GM13977 (cell line): Measurements from ENCODE around the gene CCDC177.

Source experiments
- DNase-seq: peaks from one replicate; pipeline ENCODE4 v3.0.0; 2012; ENCODE audit warnings: low spot score
- in situ Hi-C: fragments of 300-500 bp; cut with MboI; formaldehyde crosslinking; loops from one replicate; pipeline ENCODE4 v1.12.0; 2022; ENCODE audit warnings: low sequenced_read_pairs, low pct_unique_long_range_greater_than_20kb, mixed read lengths, inconsistent platforms; ENCODE audit not compliant: unreplicated experiment
- TF ChIP-seq, protein P1 (sequence below): IDR thresholded peaks from 2 replicates; pipeline ENCODE4 v1.5.1; 2012; ENCODE audit warnings: mild to moderate bottlenecking, control low read depth; ENCODE audit not compliant: insufficient read depth; ENCODE audit errors: extremely low read depth, missing control alignments

The CCDC177 gene

DNA sequence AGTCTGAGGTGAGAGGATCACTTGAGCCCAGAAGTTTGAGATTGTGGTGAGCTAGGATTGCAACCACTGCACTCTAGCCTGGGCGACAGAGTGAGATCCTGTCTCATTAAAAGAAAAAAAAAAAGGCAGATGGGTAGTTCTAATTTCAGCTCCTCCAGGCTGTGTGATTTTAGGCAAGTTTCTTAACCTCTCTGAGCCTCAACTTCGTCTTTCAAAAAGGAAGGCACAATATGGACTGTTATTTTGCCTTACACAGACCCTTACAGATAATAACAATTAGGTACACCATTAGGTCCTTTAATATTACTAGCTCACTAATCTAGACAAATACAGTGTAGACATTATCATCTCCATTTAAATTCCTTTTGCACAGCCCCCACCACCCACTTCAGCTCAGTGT lies 4.8 kb upstream of the CCDC177 start:
- TF ChIP-seq, protein P1, sequence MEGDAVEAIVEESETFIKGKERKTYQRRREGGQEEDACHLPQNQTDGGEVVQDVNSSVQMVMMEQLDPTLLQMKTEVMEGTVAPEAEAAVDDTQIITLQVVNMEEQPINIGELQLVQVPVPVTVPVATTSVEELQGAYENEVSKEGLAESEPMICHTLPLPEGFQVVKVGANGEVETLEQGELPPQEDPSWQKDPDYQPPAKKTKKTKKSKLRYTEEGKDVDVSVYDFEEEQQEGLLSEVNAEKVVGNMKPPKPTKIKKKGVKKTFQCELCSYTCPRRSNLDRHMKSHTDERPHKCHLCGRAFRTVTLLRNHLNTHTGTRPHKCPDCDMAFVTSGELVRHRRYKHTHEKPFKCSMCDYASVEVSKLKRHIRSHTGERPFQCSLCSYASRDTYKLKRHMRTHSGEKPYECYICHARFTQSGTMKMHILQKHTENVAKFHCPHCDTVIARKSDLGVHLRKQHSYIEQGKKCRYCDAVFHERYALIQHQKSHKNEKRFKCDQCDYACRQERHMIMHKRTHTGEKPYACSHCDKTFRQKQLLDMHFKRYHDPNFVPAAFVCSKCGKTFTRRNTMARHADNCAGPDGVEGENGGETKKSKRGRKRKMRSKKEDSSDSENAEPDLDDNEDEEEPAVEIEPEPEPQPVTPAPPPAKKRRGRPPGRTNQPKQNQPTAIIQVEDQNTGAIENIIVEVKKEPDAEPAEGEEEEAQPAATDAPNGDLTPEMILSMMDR = no peak
- in situ Hi-C loops = loop anchor here (25.0 kb wide), 1 partner anchor 458 kb away; no protein-coding TSS in a partner anchor
- no peak for DNase-seq

DNA sequence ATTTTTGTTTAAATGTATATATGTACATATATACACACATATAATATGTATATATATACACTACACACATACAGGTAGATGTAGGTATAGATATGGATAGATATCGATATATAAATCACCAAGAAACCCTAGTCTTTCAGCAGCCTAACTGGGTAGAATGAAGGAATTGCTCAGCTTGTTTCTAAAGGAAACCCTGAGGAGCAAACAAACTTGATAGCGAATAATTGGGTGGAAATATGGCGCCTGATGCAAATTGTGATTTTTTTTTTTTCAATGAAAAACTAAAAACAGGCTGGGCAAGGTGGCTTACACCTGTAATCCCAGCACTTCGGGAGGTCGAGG lies 254 bp upstream of the CCDC177 start:
- in situ Hi-C loops = loop anchor here (25.0 kb wide), 1 partner anchor 462 kb away; no protein-coding TSS in a partner anchor
- no peak for DNase-seq
- TF ChIP-seq, protein P1 = no peak

DNA sequence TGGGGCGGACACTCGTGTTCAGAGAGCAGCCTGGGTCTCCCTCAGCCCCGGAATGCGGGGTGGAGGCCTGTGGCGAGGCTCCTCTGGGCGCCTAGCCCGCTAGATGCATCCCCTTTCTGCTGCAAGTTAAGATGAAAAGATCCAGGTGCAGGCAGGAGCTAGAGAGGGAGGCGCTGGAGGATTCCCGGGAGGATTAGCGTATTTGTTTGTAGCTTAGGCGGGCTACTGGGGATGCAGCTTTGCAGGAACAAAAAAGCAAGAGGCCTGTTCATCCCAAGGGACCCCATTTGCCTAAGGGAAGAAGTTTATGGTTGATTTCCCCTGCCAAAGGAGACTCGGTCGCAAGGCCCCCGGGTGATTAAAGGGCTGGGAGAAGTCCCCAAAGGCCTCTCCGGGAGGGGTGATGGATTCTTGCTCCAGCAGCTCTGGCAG lies 824 bp downstream of the CCDC177 start:
- TF ChIP-seq, protein P1 = no peak
- DNase-seq = peak; percentile 41

DNA sequence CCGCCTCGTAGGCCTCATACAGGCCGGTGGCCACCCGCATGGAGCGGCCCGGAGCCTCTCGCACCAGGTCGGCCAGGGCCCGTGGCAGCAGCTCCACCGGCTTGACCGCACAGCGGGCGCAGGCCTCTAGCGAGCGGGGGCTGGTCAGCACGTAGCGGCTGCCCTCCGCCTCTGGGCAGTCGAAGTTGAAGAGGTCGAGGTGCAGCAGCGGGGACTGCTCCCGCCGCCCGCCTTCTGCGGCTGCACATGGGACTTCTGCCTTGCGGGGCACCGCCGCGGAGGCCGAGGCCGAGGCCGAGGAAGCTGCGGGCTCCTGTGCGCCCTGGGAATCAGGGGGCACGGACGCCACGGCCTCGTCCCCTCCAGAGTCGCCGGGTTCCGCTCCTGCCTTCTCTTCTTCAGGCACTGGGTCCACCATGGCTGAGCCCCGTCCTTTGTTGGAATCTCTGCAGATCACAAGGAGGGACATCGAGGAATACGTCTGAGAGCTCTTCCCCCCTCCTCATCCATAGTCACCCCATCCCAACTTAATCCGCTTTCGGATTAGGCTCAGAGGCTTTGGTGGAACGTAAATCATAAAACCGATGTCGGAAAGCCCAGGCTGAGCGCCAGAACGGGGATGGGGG lies 1.4 kb downstream of the CCDC177 start:
- DNase-seq = no peak
- in situ Hi-C loops = no loop called here
- TF ChIP-seq, protein P1 = no peak

More for the DNA sequence above, 824 bp downstream of the CCDC177 start:
- in situ Hi-C loops = no loop called here

DNA sequence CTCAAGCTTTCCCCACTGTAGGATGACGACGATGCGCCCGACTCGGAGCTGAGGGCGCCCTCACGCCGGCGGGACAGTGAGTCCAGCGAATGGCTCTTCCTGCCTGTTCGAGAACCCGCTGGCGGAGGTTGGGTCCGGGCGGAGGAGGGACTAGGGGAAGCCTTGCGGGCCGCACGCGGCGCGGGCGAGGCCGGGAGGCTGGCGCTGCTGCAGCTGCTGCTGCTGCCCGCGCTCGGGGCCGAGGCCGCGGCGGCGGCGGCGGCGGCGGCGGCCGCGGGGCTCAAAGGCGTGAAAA lies 1.9 kb downstream of the CCDC177 start:
- in situ Hi-C loops = no loop called here
- no peak for DNase-seq
- TF ChIP-seq, protein P1 = no peak

DNA sequence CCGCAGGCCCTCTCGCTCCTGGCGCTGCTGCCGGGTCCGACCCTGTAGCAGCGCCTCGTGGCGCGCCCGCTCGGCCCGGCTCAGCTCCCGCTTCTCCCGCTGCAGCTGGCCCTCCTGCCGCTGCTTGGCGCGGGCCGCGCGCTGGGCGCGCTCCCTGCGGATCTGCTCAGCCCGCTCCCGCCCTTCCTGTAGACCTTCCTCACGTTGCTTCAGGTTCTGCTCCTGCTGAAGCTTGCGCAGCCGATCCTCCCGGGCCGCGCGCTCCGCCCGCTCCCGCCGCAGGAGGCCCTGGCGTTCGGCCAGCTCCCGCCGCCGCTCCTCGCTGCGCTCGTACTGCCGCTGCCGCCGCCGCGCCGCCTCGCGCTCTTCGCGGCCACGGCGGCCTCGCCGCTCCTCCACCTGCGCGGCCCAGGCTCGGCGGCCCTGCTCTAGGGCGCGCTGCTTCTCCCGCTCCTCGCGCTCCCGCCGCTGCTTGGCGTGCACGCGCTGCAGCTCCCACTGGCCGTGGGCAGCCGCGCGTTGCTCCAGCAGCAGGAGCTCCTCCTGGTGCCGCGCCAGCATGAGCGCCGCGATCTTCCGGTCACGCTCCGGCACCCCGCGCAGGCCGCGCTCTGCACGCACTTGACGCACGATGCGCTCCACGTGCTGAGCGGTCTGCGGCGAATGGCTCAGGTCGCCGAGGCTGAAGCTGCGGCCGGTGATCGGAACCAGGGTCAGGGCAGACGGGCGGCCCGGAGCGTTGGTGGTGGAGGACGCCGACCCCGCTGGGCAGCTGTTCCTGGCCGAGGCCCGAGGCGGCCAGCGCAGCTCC lies 2.4 kb downstream of the CCDC177 start:
- TF ChIP-seq, protein P1 = no peak
- in situ Hi-C loops = no loop called here
- peak; percentile 45 for DNase-seq
